HCT116 (cell line): Measurements from ENCODE around the gene PRKAG2. TPM values are rescaled to one million over a fixed set of nuclear protein-coding genes. Genes with fewer than 3 reads are reported as not detected.

ENCODE experiments used
- ATAC-seq: fragments of 200-7000 bp; cut with Tn5 transposase; 2 replicates; pipeline ENCODE4 v1.9.1; 2020; ENCODE audit warnings: mild to moderate bottlenecking, moderate library complexity
- BruUV-seq: library from RNA; stranded (reverse); fragments of 400-500 nt; replicated peaks from 2 replicates; lab custom pipeline; 2021; lab: Mats Ljungman, UMichigan
- CTCF ChIA-PET: fragments of 300-600 bp; sonication (Branson Sonifier 250); formaldehyde crosslinking; loops from one replicate; lab custom pipeline; 2021; ENCODE audit warnings: antibody characterized with exemption; lab: Charles Lee
- POLR2A ChIA-PET: fragments of 300-600, 350-600 bp; sonication (Branson Sonifier 250); formaldehyde crosslinking; loops from one replicate; lab custom pipeline; 2021; ENCODE audit warnings: antibody characterized with exemption; lab: Charles Lee
- RAD21 ChIA-PET, 2 experiments: fragments of 300-600 bp; sonication (Branson Sonifier 250); formaldehyde crosslinking; loops; one replicate each; lab custom pipeline; 2023; ENCODE audit warnings: low total read pairs in 2 of 2; ENCODE audit not compliant: uncharacterized antibody in 2 of 2, unreplicated experiment in 2 of 2, low non-redundant PET in 1 of 2; lab: Charles Lee
- DNase-seq: peaks from one replicate; pipeline ENCODE4 v3.0.0-alpha.2; 2010; ENCODE audit warnings: low read depth, low spot score
- H2AFZ ChIP-seq: fragments of 200-600 bp; shearing (Covaris generic), sonication (generic); 2 replicates; pipeline ENCODE4 v1.6.1; 2017; ENCODE audit warnings: low read depth, mixed run types, mixed read lengths, antibody characterized with exemption, low read length; ENCODE audit not compliant: poor library complexity, severe bottlenecking
- H3K27ac ChIP-seq: 2 replicates; pipeline ENCODE4 v1.5.1; 2012; ENCODE audit warnings: low read depth, low read length
- H3K27me3 ChIP-seq: fragments of 200-600 bp; sonication (generic); 2 replicates; pipeline ENCODE4 v1.6.1; 2016; ENCODE audit warnings: mixed run types, low read length, mixed read lengths; ENCODE audit not compliant: insufficient read depth
- H3K36me3 ChIP-seq, 2 experiments: fragments of 200-500 bp in 1 of 2; fragments of 200-600 bp in 1 of 2; sonication (Bioruptor generic) in 1 of 2; sonication (generic) in 1 of 2; 2 replicates each; pipeline versions ENCODE4 v1.5.1 to v1.6.1; 2014 to 2016; ENCODE audit warnings: low read length in 2 of 2, inconsistent platforms in 1 of 2, mixed read lengths in 1 of 2, mixed run types in 1 of 2; ENCODE audit not compliant: insufficient read depth in 2 of 2, control insufficient read depth in 1 of 2
- H3K4me1 ChIP-seq, 2 experiments: fragments of 200-600 bp in 1 of 2; sonication (generic) in 1 of 2; 2 replicates each; pipeline versions ENCODE4 v1.5.1 to v1.6.1; 2012 to 2017; ENCODE audit warnings: low read length in 2 of 2, inconsistent platforms in 1 of 2, mild to moderate bottlenecking in 1 of 2, mixed read lengths in 1 of 2, mixed run types in 1 of 2, moderate library complexity in 1 of 2; ENCODE audit not compliant: insufficient read depth in 2 of 2, control insufficient read depth in 1 of 2
- H3K4me2 ChIP-seq: fragments of 200-600 bp; sonication (generic); 2 replicates; pipeline ENCODE4 v1.6.1; 2017; ENCODE audit warnings: mixed run types, low read length, mixed read lengths
- H3K4me3 ChIP-seq, 2 experiments: fragments of 200-600 bp in 1 of 2; sonication (generic) in 1 of 2; replicated peaks in 1 of 2; 2 replicates each; pipeline ENCODE4 v1.5.1; 2011 to 2016; ENCODE audit warnings: low read length in 2 of 2, control low read depth in 1 of 2, low read depth in 1 of 2, mild to moderate bottlenecking in 1 of 2, mixed read lengths in 1 of 2, mixed run types in 1 of 2
- H3K79me2 ChIP-seq: fragments of 200-600 bp; sonication (generic); 2 replicates; pipeline ENCODE4 v1.6.1; 2017; ENCODE audit warnings: mild to moderate bottlenecking, mixed run types, low read length, moderate library complexity, mixed read lengths; ENCODE audit not compliant: insufficient read depth
- H3K9ac ChIP-seq: fragments of 200-600 bp; sonication (generic); 2 replicates; pipeline ENCODE4 v1.6.1; 2016; ENCODE audit warnings: low read length, mixed read lengths
- H3K9me2 ChIP-seq: fragments of 200-600 bp; sonication (generic), shearing (Covaris generic); 2 replicates; pipeline ENCODE4 v1.6.1; 2017; ENCODE audit warnings: mixed run types, mild to moderate bottlenecking, moderate library complexity; ENCODE audit not compliant: insufficient read depth
- H3K9me3 ChIP-seq, 2 experiments: fragments of 200-500 bp in 1 of 2; fragments of 200-600 bp in 1 of 2; sonication (Bioruptor generic) in 1 of 2; sonication (generic) in 1 of 2; 2 replicates each; pipeline ENCODE4 v1.6.1; 2014 to 2017; ENCODE audit warnings: low read length in 2 of 2, mixed read lengths in 2 of 2, inconsistent platforms in 1 of 2, low read depth in 1 of 2, mild to moderate bottlenecking in 1 of 2, mixed run types in 1 of 2, moderate library complexity in 1 of 2; ENCODE audit not compliant: control insufficient read depth in 1 of 2, insufficient read depth in 1 of 2
- H4K20me1 ChIP-seq: fragments of 200-600 bp; sonication (generic), shearing (Covaris generic); 2 replicates; pipeline ENCODE4 v1.6.1; 2017; ENCODE audit warnings: mixed run types, mild to moderate bottlenecking, moderate library complexity; ENCODE audit not compliant: insufficient read depth
- EGR1 ChIP-seq: IDR thresholded peaks from 2 replicates; pipeline ENCODE4 v1.6.1; 2012; ENCODE audit warnings: low read depth
- EZH2 ChIP-seq: fragments of 200-600 bp; sonication (generic); IDR thresholded peaks from 2 replicates; pipeline ENCODE4 v1.6.1; 2017; ENCODE audit warnings: antibody characterized with exemption, mixed run types
- FOSL1 ChIP-seq: IDR thresholded peaks from 2 replicates; pipeline ENCODE4 v1.6.1; 2012; ENCODE audit warnings: low read depth
- POLR2A ChIP-seq: IDR thresholded peaks from 2 replicates; pipeline ENCODE4 v1.7.0; 2011; ENCODE audit warnings: borderline replicate concordance; ENCODE audit not compliant: insufficient read depth, insufficient read length; ENCODE audit errors: extremely low read depth
- RAD21 ChIP-seq: IDR thresholded peaks from 2 replicates; pipeline ENCODE4 v1.6.1; 2012; ENCODE audit warnings: low read depth, mild to moderate bottlenecking
- SIN3A ChIP-seq: IDR thresholded peaks from 2 replicates; pipeline ENCODE4 v1.6.1; 2012; ENCODE audit warnings: low read depth
- SP1 ChIP-seq: IDR thresholded peaks from 2 replicates; pipeline ENCODE4 v1.6.1; 2012; ENCODE audit warnings: low read depth
- TCF7L2 ChIP-seq: IDR thresholded peaks from 2 replicates; pipeline ENCODE4 v1.7.0; 2011; ENCODE audit warnings: borderline replicate concordance, inconsistent platforms; ENCODE audit not compliant: insufficient read depth, insufficient read length; ENCODE audit errors: extremely low read depth
- YY1 ChIP-seq: IDR thresholded peaks from 2 replicates; pipeline ENCODE4 v1.6.1; 2011; ENCODE audit warnings: low read length, low read depth, moderate library complexity, mild to moderate bottlenecking; ENCODE audit not compliant: insufficient replicate concordance; ENCODE audit errors: extremely low read depth
- ZFX ChIP-seq: fragments of 450-650 bp; IDR thresholded peaks from 2 replicates; pipeline ENCODE4 v1.6.1; 2017
- ZNF274 ChIP-seq: fragments of 200-500 bp; sonication (Bioruptor generic); IDR thresholded peaks from 2 replicates; pipeline ENCODE4 v1.6.1; 2014; ENCODE audit warnings: mild to moderate bottlenecking, low read depth, low read length, inconsistent platforms
- intact Hi-C: fragments of 100-400 bp; cut with micrococcal nuclease; formaldehyde crosslinking; loops from 2 replicates; pipeline ENCODE4 v1.10.0; 2022
- total RNA-seq: library from RNA; stranded (reverse); gene quantifications from one replicate; pipeline ENCODE4 v1.2.1, GENCODE V29; 2021; ENCODE audit not compliant: unreplicated experiment
- TF ChIP-seq, protein P1 (sequence below): IDR thresholded peaks from 2 replicates; pipeline ENCODE4 v1.6.1; 2012

Gene PRKAG2
- total RNA-seq, 1 experiment from 2014 or later = 23.6 TPM

DNA sequence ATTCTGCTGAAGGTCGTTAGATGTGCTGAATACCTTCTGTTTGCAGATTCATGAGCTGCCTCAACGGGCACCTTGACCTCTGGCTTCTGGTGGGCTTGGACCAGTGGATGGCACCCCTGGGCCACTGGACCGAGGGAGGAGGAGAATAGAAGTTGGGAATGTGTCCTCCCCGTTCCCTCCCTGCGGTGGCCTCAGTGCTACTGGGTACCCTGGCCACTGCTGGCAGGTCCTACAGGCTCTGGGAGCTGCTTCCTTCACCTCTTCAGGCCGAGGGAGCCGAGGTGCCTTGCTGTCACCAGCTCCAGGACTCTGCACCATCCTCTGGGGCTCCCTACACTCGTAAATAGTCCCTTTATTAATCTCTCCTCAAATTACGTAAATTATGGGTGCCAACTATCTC is 47.1 kb upstream of the PRKAG2 start:
- H3K27ac ChIP-seq = no peak overlapping the region
- no peak for TF ChIP-seq YY1
- no peak for TF ChIP-seq TCF7L2
- no peak for TF ChIP-seq POLR2A
- TF ChIP-seq EGR1 = no peak
- no peak for TF ChIP-seq RAD21
- TF ChIP-seq EZH2 = no peak
- TF ChIP-seq FOSL1 = no peak
- TF ChIP-seq SP1 = no peak
- TF ChIP-seq SIN3A = no peak
- no peak for TF ChIP-seq ZFX
- TF ChIP-seq, protein P1, sequence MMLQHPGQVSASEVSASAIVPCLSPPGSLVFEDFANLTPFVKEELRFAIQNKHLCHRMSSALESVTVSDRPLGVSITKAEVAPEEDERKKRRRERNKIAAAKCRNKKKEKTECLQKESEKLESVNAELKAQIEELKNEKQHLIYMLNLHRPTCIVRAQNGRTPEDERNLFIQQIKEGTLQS = no peak
- no peak for TF ChIP-seq ZNF274

More for the DNA sequence above, 47.1 kb upstream of the PRKAG2 start:
- Histone ChIP-seq H3K36me3 (no peaks in the 10 kb centered on the region), H3K79me2 (no peaks in the 10 kb centered on the region), H3K27me3 (no peaks in the 10 kb centered on the region), H2AFZ (no peak overlapping the region), H3K4me1 (no peaks in the 10 kb centered on the region), H3K9ac (no peak overlapping the region), H3K4me3 (no peak overlapping the region), H3K4me2 (no peak overlapping the region), H3K9me3 (no peaks in the 10 kb centered on the region), H3K9me2 (no peaks in the 10 kb centered on the region), H4K20me1 (no peaks in the 10 kb centered on the region)
- ChIA-PET POLR2A (no interaction called here), CTCF (interaction anchor here (1.9 kb wide), 1 partner anchor 8 kb away, joined by 4 read pairs; no protein-coding TSS in a partner anchor), RAD21 (no interaction called here)
- DNase-seq (no peak), ATAC-seq (no peak)
- intact Hi-C loops = no loop called here
- no TSS peak for BruUV-seq
